H4 (cell line): Measurements from ENCODE around the gene LKAAEAR1. TPM values are rescaled to one million over a fixed set of nuclear protein-coding genes. Genes with fewer than 3 reads are reported as not detected.

Experiments used
- DNase-seq: peaks from one replicate; pipeline ENCODE4 v3.0.0-alpha.2; 2015; ENCODE audit warnings: low spot score
- total RNA-seq: library from RNA; depleted of rRNA; stranded (reverse); fragments of >200 nt; shearing (Covaris generic); gene quantifications from 2 replicates; pipeline ENCODE4 v1.2.3, GENCODE V29; 2014; rRNA removed

The LKAAEAR1 gene
- total RNA-seq, 1 experiment from 2014 or later: 0.60 TPM

- no peak for DNase-seq
Measured at GRCh38 chr20:64038224-64038564, 46.0 kb downstream of the LKAAEAR1 start.

GRCh38 chr20:64037498-64038213, 46.5 kb downstream of the LKAAEAR1 start:
- no peak for DNase-seq

- no peak for DNase-seq
Measured at GRCh38 chr20:64037199-64037497, 47.0 kb downstream of the LKAAEAR1 start.

- DNase-seq: no peak
Measured at GRCh38 chr20:64036346-64037198, 47.6 kb downstream of the LKAAEAR1 start.

GRCh38 chr20:64035933-64036345, 48.3 kb downstream of the LKAAEAR1 start, which contains the start of gene C20orf204:
C20orf204 (plus strand) TSS chr20:64036182; CDS start chr20:64036324, 142 bp downstream.
- DNase-seq: no peak

- DNase-seq: no peak
Measured at GRCh38 chr20:64035066-64035932, 48.9 kb downstream of the LKAAEAR1 start.

- no peak for DNase-seq
Measured at GRCh38 chr20:64033981-64034493, 50.2 kb downstream of the LKAAEAR1 start.

Other genes starting within 250 kb of the LKAAEAR1 start
- gene ABHD16B, start 222.9 kb downstream of the LKAAEAR1 start, total RNA-seq: not detected in 2 replicates
- 44.7 and 56.7 TPM in 2 replicates for gene TPD52L2, start 219.1 kb downstream of the LKAAEAR1 start, total RNA-seq
- gene DNAJC5, start 189.3 kb downstream of the LKAAEAR1 start, total RNA-seq: 16.1 and 21.0 TPM in 2 replicates
- gene UCKL1, start 128.0 kb downstream of the LKAAEAR1 start, total RNA-seq: 14.1 and 16.1 TPM in 2 replicates
- gene ZNF512B, start 114.5 kb downstream of the LKAAEAR1 start, total RNA-seq: 2.2 and 4.4 TPM in 2 replicates
- gene SAMD10, start 104.8 kb downstream of the LKAAEAR1 start, total RNA-seq: not detected in 2 replicates
- 35.9 and 36.5 TPM in 2 replicates for gene PRPF6, start 103.3 kb downstream of the LKAAEAR1 start, total RNA-seq
- 0.08 TPM in 1 of 2 replicates, not detected in the other for gene C20orf204, start 48.2 kb downstream of the LKAAEAR1 start, total RNA-seq
- gene SOX18, start 34.8 kb downstream of the LKAAEAR1 start, total RNA-seq: 0.19 TPM in 1 of 2 replicates, not detected in the other
- 40.6 and 41.7 TPM in 2 replicates for gene TCEA2, start 21.2 kb downstream of the LKAAEAR1 start, total RNA-seq
- 18.5 and 19.8 TPM in 2 replicates for gene RGS19, start 4.9 kb downstream of the LKAAEAR1 start, total RNA-seq
- gene OPRL1, start 4.3 kb downstream of the LKAAEAR1 start, total RNA-seq: 0.23 and 0.97 TPM in 2 replicates
- not detected in 2 replicates for gene NPBWR2, start 23.2 kb upstream of the LKAAEAR1 start, total RNA-seq
- 0.27 and 1.5 TPM in 2 replicates for gene MYT1, start 80.1 kb upstream of the LKAAEAR1 start, total RNA-seq
- gene PCMTD2, start 171.3 kb upstream of the LKAAEAR1 start, total RNA-seq: 23.7 and 25.5 TPM in 2 replicates